ENCODE results near the gene CEP112.
"Not testable (repeated sequence)": the region's sequence is repeated elsewhere in the genome, so short reads cannot be mapped to it uniquely, and the experiment has no call there.

Gene CEP112

DNA sequence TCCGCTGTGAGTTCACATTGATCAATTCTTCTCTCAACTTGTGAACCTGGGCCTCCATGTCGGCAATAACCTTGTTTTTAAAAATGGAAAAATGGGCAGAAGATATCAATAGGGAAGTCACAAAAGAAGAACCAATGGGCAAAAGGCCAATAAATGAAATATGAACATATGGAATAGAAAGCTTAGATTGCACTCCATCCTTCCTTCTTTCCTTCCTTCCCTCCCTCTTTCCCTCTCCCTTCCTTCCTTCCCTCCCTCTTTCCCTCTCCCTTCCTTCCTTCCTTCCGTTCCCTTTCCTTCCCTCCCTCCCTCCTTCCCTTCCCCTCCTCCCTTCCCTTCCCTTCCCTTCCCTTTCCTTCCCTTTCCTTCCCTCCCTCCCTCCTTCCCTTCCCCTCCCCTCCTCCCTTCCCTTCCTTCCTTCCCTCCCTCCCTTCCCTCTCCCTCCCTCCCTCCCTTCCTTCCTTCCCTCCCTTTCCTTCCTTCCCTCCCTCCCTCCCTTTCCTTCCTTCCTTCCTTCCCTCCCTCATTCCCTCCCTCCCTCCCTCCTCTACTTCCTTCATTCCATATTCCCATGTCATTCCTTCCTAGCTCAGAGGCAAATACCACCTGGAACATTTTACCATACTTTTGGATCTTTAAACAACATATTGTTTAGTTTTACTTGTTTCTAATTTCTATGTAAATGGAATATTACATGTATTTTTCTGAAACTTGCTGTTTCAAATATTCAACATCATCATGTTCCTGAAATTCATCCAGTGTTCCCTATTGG lies 339.8 kb downstream of the CEP112 start:
- DNase-seq (ENCODE audit: extremely low spot score): no peak
- no peak for TF ChIP-seq LEF1 (IDR thresholded peaks at IDR 0.05; ENCODE audit: borderline replicate concordance)
- TF ChIP-seq SUZ12 (IDR thresholded peaks at IDR 0.05): no peak
- TF ChIP-seq CTBP1 (IDR thresholded peaks at IDR 0.05; ENCODE audit: borderline replicate concordance): no peak
- no peak for TF ChIP-seq HDGF (IDR thresholded peaks at IDR 0.05; ENCODE audit: borderline replicate concordance)
- TF ChIP-seq, protein P1, sequence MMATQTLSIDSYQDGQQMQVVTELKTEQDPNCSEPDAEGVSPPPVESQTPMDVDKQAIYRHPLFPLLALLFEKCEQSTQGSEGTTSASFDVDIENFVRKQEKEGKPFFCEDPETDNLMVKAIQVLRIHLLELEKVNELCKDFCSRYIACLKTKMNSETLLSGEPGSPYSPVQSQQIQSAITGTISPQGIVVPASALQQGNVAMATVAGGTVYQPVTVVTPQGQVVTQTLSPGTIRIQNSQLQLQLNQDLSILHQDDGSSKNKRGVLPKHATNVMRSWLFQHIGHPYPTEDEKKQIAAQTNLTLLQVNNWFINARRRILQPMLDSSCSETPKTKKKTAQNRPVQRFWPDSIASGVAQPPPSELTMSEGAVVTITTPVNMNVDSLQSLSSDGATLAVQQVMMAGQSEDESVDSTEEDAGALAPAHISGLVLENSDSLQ (IDR thresholded peaks at IDR 0.05): no peak
- no peak for TF ChIP-seq ZNF384 (IDR thresholded peaks at IDR 0.05)
- no peak for TF ChIP-seq NFRKB (IDR thresholded peaks at IDR 0.05)
- TF ChIP-seq FOXA1 (IDR thresholded peaks at IDR 0.05): no peak
- TF ChIP-seq FOXK2 (IDR thresholded peaks at IDR 0.05): no peak
- TF ChIP-seq BHLHE40 (IDR thresholded peaks at IDR 0.05; ENCODE audit: borderline replicate concordance): no peak
- no peak for TF ChIP-seq L3MBTL2 (conservative IDR thresholded peaks at IDR 0.05)
- no peak for TF ChIP-seq SP1 (IDR thresholded peaks at IDR 0.05)
- CTCF ChIA-PET: no interaction called here
- POLR2A ChIA-PET: no interaction called here

DNA sequence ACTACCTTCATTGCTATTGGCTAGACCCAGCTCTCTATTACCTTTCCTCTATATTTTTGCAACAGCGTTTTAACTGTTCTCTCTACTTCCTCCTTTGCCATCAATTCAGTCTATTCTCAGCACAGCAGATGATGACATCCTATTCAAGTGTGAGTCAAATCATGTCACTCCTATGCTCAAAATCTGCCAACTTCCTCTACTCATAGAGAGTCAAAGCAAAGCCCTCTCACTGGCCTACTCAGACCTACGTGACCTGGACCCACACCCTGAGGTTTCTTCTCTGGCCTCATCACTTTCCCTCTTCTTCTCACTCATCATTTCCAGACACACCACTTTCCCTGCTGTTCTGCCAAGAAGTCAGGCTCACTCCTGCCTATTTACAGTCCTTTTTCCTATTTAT lies 341.4 kb downstream of the CEP112 start:
- ChIA-PET POLR2A (no interaction called here), CTCF (no interaction called here)
- no peak for DNase-seq (ENCODE audit: extremely low spot score)
- no peak for TF ChIP-seq FOXK2 (IDR thresholded peaks at IDR 0.05)
- TF ChIP-seq, protein P1 (IDR thresholded peaks at IDR 0.05): no peak

DNA sequence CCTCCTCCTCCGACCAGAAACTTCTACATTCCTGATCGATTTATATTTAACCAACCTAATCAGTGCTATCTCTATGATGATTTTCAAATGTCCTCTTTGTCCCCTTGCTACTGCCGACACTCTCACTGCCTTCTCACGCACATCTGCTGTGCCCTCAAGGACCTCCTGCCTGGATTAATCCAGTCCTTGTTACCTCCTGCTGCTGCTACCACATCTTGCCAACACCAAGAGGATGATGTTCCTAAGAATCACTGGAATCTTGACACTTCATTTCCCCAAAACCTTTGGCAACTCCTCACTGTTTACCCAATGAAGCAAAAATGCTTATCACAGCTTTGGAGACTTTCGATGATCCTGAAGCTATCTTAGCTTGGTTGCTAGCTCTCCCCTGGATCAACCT lies 343.2 kb downstream of the CEP112 start:
- TF ChIP-seq, protein P1 (IDR thresholded peaks at IDR 0.05): no peak
- TF ChIP-seq ARNT (IDR thresholded peaks at IDR 0.05) (no peak), FOXA1 (IDR thresholded peaks at IDR 0.05) (no peak), TARDBP (IDR thresholded peaks at IDR 0.05) (no peak), BHLHE40 (IDR thresholded peaks at IDR 0.05; ENCODE audit: borderline replicate concordance) (no peak), ELF4 (IDR thresholded peaks at IDR 0.05) (no peak), HDGF (IDR thresholded peaks at IDR 0.05; ENCODE audit: borderline replicate concordance) (no peak), FOXM1 (IDR thresholded peaks at IDR 0.05; ENCODE audit: borderline replicate concordance) (no peak), SP1 (IDR thresholded peaks at IDR 0.05) (no peak), SUZ12 (IDR thresholded peaks at IDR 0.05) (no peak), FOXK2 (IDR thresholded peaks at IDR 0.05) (no peak), NFRKB (IDR thresholded peaks at IDR 0.05) (no peak), L3MBTL2 (conservative IDR thresholded peaks at IDR 0.05) (no peak), LEF1 (IDR thresholded peaks at IDR 0.05; ENCODE audit: borderline replicate concordance) (no peak), CTBP1 (IDR thresholded peaks at IDR 0.05; ENCODE audit: borderline replicate concordance) (no peak)
- DNase-seq (ENCODE audit: extremely low spot score): no peak
- CTCF ChIA-PET: no interaction called here
- POLR2A ChIA-PET: no interaction called here

DNA sequence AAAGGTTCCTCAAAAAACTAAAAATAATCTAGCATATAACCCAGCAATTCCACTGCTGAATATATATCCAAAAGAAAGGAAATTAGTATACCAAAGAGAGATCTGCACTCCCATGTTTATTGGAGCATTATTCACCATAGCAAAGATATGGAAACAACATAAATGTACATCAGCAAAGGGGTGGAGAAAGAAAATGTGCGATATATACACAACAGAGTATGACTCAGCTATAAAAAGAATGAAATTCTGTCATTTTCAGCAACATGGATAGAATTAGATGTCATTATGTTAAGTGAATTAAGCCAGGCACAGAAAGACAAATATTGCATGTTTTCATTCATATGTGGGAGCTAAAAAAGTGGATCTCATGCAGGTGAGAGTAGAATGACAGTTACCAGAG lies 350.8 kb downstream of the CEP112 start:
- POLR2A ChIA-PET: no interaction called here
- TF ChIP-seq ZNF384 (IDR thresholded peaks at IDR 0.05) (no peak), FOXK2 (IDR thresholded peaks at IDR 0.05) (no peak), TARDBP (IDR thresholded peaks at IDR 0.05) (no peak), SP1 (IDR thresholded peaks at IDR 0.05) (no peak), HDGF (IDR thresholded peaks at IDR 0.05; ENCODE audit: borderline replicate concordance) (no peak), L3MBTL2 (conservative IDR thresholded peaks at IDR 0.05) (no peak), FOXA1 (IDR thresholded peaks at IDR 0.05) (no peak)
- TF ChIP-seq, protein P1 (IDR thresholded peaks at IDR 0.05): no peak
- no peak for DNase-seq (ENCODE audit: extremely low spot score)
- CTCF ChIA-PET: no interaction called here

DNA sequence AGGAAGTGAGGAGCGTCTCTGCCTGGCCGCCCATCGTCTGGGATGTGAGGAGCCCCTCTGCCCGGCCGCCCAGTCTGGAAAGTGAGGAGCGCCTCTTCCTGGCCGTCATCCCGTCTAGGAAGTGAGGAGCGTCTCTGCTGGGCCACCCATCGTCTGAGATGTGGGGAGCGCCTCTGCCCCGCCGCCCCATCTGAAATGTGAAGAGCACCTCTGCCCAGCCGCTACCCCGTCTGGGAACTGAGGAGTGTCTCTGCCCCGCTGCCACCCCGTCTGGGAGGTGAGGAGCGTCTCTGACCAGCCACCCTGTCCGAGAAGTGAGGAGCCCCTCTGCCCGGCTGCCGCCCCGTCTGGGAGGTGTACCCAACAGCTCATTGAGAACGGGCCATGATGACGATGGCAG lies 354.7 kb downstream of the CEP112 start:
- CTCF ChIA-PET; DNase-seq (ENCODE audit: extremely low spot score): not testable (repeated sequence)

DNA sequence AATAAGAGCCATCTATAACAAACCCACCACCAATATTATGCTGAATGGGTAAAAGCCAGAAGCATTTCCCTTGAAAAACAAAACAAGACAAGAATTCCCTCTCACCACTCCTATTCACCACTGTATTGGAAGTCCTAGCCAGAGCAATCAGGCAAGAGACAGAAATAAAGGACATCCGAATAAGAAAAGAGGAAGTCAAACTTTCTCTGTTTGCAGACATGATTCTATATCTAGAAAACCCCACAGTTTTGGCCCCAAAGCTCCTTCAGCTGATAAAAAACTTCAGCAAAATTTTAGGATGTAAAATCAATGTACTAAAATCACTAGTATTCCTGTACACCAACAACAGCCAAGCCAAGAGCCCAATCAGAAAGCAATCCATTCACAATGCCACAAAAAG lies 358.7 kb downstream of the CEP112 start:
- TF ChIP-seq BHLHE40 (IDR thresholded peaks at IDR 0.05; ENCODE audit: borderline replicate concordance): no peak
- TF ChIP-seq CTBP1 (IDR thresholded peaks at IDR 0.05; ENCODE audit: borderline replicate concordance): no peak
- TF ChIP-seq ZNF384 (IDR thresholded peaks at IDR 0.05): no peak
- no peak for TF ChIP-seq LEF1 (IDR thresholded peaks at IDR 0.05; ENCODE audit: borderline replicate concordance)
- no peak for TF ChIP-seq L3MBTL2 (conservative IDR thresholded peaks at IDR 0.05)
- TF ChIP-seq ARNT (IDR thresholded peaks at IDR 0.05): no peak
- TF ChIP-seq SUZ12 (IDR thresholded peaks at IDR 0.05): no peak
- TF ChIP-seq FOXA1 (IDR thresholded peaks at IDR 0.05): no peak
- TF ChIP-seq, protein P1 (IDR thresholded peaks at IDR 0.05): no peak
- TF ChIP-seq SP1 (IDR thresholded peaks at IDR 0.05): no peak
- TF ChIP-seq HDGF (IDR thresholded peaks at IDR 0.05; ENCODE audit: borderline replicate concordance): no peak
- ChIA-PET CTCF (no interaction called here), POLR2A (no interaction called here)
- DNase-seq (ENCODE audit: extremely low spot score): no peak

More for the DNA sequence above, 354.7 kb downstream of the CEP112 start:
- POLR2A ChIA-PET: not testable (repeated sequence)

Measured in HEK293T (cell line).